ENCODE results near the gene NFKBIB. TPM values are rescaled to one million over a fixed set of nuclear protein-coding genes. Genes with fewer than 3 reads are reported as not detected.

NFKBIB gene
- total and polyA plus RNA-seq, 2 of the 8 experiments (the other 6 are each of a cell fraction or from before 2014, with no cell fraction given) = 37.3 to 44.1 TPM

- Histone ChIP-seq H3K14ac (ENCODE audit: insufficient read length) (no peak overlapping the region), H4K20me1 (replicated peaks in 1 of 2; ENCODE audit: control insufficient read depth in 1 of 2, insufficient read depth in 2 of 2, low read length in 2 of 2) (peaks cover 0 to 1% of the 10 kb centered on the region in 2 experiments), H2BK12ac (ENCODE audit: low read depth, low read length) (0 out of 2 replicates have a peak overlapping the region, but pooled peaks have one; percentile 17), H2BK15ac (ENCODE audit: low read length) (no peak overlapping the region), H3K9ac (replicated peaks in 1 of 4; ENCODE audit: extremely low read depth in 1 of 4, low read depth in 3 of 4, low read length in 3 of 4) (no peak overlapping the region), H3K23me2 (ENCODE audit: low read depth, low read length) (peaks cover 7% of the 10 kb centered on the region; the same call in 1 of the 2 replicates), H2AFZ (ENCODE audit: low read length) (no peak overlapping the region), H4K8ac (ENCODE audit: extremely low read depth, insufficient read depth, low read length) (no peak overlapping the region), H2AK5ac (ENCODE audit: low read depth, low read length) (no peak overlapping the region), H3K56ac (replicated peaks; ENCODE audit: insufficient read length, low read depth, low read length) (no peak overlapping the region), H3K9me3 (ENCODE audit: insufficient read depth in 2 of 2, low read depth in 1 of 2, low read length in 1 of 2) (no peaks in the 10 kb centered on the region), H3K36me3 (ENCODE audit: control insufficient read depth in 2 of 4, insufficient read depth in 4 of 4, low read length in 3 of 4) (no peaks in the 10 kb centered on the region), H3K4me1 (replicated peaks in 1 of 4; ENCODE audit: control insufficient read depth in 3 of 4, insufficient read depth in 4 of 4, low read length in 3 of 4) (peaks cover 0 to 5% (median 3%) of the 10 kb centered on the region in 4 experiments; a peak in 4 of 7 replicates), H3K4me2 (ENCODE audit: insufficient read depth in 1 of 2, low read depth in 2 of 2, low read length in 2 of 2) (no peak overlapping the region), H3K27me3 (replicated peaks in 1 of 4; ENCODE audit: control insufficient read depth in 3 of 4, extremely low read depth in 1 of 4, insufficient read depth in 3 of 4, low read length in 3 of 4) (peaks cover 0 to 9% (median 4%) of the 10 kb centered on the region in 4 experiments; a peak in 3 of 7 replicates), H2BK5ac (ENCODE audit: low read depth, low read length) (no peak overlapping the region), H3K23ac (ENCODE audit: insufficient read length) (no peak overlapping the region), H3K4ac (replicated peaks; ENCODE audit: insufficient read length, low read depth, low read length) (no peak overlapping the region), H2BK120ac (replicated peaks; ENCODE audit: low read depth, low read length) (no peak overlapping the region), H3K18ac (ENCODE audit: extremely low read depth, low read length) (no peak overlapping the region), H2BK20ac (ENCODE audit: low read length) (no peak overlapping the region), H4K5ac (ENCODE audit: insufficient read length, low read depth, low read length) (no peak overlapping the region), H3K4me3 (ENCODE audit: extremely low read depth in 1 of 4, insufficient read depth in 2 of 4, low read depth in 3 of 4, low read length in 4 of 4) (no peak overlapping the region), H3K79me1 (ENCODE audit: low read depth, low read length) (no peaks in the 10 kb centered on the region; the same call in 1 of the 2 replicates), H3K79me2 (ENCODE audit: control insufficient read depth in 1 of 2, insufficient read depth in 2 of 2, low read length in 2 of 2) (no peaks in the 10 kb centered on the region), H3K27ac (ENCODE audit: low read depth, low read length) (no peak overlapping the region), H4K91ac (replicated peaks; ENCODE audit: insufficient read length, low read length) (no peak overlapping the region)
- TF ChIP-seq, protein P1, sequence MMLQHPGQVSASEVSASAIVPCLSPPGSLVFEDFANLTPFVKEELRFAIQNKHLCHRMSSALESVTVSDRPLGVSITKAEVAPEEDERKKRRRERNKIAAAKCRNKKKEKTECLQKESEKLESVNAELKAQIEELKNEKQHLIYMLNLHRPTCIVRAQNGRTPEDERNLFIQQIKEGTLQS (IDR thresholded peaks at IDR 0.05; ENCODE audit: insufficient read depth, low read depth, low read length) = no peak
- no peak for TF ChIP-seq SIX5 (IDR thresholded peaks at IDR 0.05; ENCODE audit: low read depth, low read length)
- no peak for TF ChIP-seq FOSL1 (IDR thresholded peaks at IDR 0.05; ENCODE audit: insufficient read depth, low read depth, low read length)
- no peak for TF ChIP-seq TAF1 (IDR thresholded peaks at IDR 0.05; ENCODE audit: low read depth, low read length)
- TF ChIP-seq ATF2 (IDR thresholded peaks at IDR 0.05; ENCODE audit: low read length) = no peak
- TF ChIP-seq SAP30 (IDR thresholded peaks at IDR 0.05; ENCODE audit: insufficient read depth, insufficient replicate concordance, low read length) = no peak
- TF ChIP-seq, protein P2, sequence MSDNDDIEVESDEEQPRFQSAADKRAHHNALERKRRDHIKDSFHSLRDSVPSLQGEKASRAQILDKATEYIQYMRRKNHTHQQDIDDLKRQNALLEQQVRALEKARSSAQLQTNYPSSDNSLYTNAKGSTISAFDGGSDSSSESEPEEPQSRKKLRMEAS (IDR thresholded peaks at IDR 0.05) = no peak
- no peak for TF ChIP-seq KDM5A (IDR thresholded peaks at IDR 0.05; ENCODE audit: low read length)
- no peak for DNase-seq (ENCODE audit: low read depth in 1 of 2, low spot score in 2 of 2)
- no peak for FAIRE-seq
- ChIA-PET CTCF (ENCODE audit: partially characterized antibody) (interaction anchor here (0.7 kb wide), 1 partner anchor 82 kb away, joined by 3 read pairs; the partner anchor contains the start of gene LGALS4), POLR2A (ENCODE audit: partially characterized antibody) (interaction anchor here (0.7 to 1.4 kb wide), 2 partner anchors 46 to 63 kb away, joined by 3 read pairs; partner anchors contain the start of gene ECH1)
- 92% methylated on average over 6 of the region's 9 CpGs; no CpG with 5 or more reads in 1 of the 2 experiments for WGBS, 2 experiments (ENCODE audit: extremely low coverage in 1 of 2, insufficient coverage in 1 of 2, insufficient read length in 1 of 2, insufficient replicate concordance in 2 of 2, low coverage in 1 of 2, low lambda C conversion rate in 2 of 2, missing lambda C conversion rate in 1 of 2)
Observed at GRCh38 chr19:38894968-38895367, 4.8 kb upstream of the NFKBIB start.

Data from H1 (cell line).